HT1080 (cell line): ENCODE measurements around the gene SGSM2. TPM values are rescaled to one million over a fixed set of nuclear protein-coding genes. Genes with fewer than 3 reads are reported as not detected.
A peak's percentile ranks its signal among the peaks of the same experiment; 100 is the strongest.

Experiments
- DNase-seq: peaks from one replicate; pipeline ENCODE4 v3.0.0-alpha.2; 2015; ENCODE audit warnings: low read depth
- total RNA-seq: library from RNA; depleted of rRNA; stranded (reverse); fragments of >200 nt; shearing (Covaris generic); gene quantifications from 2 replicates; pipeline ENCODE4 v1.2.3, GENCODE V29; 2014

The SGSM2 gene
- total RNA-seq, 1 experiment from 2014 or later = 39.4 TPM

DNA sequence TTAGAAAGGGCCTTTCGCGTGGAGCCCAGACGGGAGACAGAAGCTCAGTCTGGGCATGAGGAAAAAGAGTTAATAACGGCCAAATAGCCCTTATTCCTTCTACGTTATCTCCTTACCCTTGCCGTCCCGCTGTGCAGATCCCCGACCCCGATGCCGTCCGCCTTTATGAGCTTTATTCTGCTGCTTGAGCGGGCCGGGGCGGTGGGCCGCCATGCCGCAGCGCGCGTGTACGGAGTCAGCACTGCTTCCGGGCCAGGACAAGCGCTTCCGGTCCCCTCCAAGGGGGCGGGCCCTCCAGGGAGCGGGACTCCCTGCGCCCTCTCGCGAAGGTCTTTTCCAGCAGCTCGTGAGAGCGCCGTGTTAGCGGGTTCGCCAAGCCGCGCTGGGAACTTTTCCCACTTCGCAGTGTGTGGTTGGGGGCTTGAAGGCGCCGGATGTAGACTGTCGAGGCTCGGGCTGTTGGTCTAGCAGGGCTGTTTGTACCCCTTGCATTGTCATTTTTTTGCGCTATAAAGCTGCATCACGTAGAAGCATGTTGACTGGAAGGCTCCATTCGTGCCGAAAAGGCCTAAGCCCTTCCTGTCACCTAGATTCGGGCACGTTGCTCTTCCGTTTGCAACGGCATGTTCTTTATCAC is 968 bp upstream of the SGSM2 start, which contains the start of gene TSR1:
Gene TSR1 (minus strand): TSS at position 243 of the 637 bp plus-strand sequence. CDS start 30 bp downstream, at position 213.
- DNase-seq = peak; percentile 87

DNA sequence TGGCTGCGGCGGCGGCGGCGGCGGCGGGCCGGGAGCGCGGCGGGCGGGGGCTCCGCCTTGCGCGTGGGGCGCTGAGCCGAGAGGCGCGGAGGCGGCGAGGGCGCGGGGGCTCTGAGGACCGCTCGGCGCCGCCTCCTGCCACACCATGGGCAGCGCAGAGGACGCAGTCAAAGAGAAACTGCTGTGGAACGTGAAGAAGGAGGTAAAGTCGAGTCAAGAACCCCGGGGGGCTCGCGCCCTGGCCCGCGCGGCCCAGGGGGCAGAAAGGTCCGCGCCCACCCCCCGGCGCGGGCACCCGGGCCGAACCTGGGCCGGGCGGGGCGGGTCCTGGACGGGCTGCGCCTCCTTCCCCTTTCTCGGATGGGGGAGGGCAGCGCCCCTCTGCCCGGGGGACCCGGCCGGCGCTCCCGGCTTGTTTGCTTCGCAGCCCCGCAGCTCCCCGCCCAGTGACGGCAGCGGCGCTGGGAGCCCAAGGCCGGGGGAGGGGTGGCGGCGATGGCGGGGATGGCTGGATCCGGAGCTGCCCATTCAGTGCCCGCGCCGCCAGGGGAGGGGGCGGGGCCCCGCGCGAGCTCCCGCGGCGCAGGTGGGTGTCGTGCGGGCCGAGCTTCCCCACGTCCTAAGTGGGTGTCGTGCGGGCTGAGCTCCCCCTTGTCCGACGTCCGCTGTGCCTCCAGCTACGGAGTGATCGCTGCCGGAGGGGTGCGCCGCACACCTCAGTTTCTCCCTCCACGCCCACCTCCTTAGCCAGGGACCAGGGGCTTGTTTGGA is 428 bp downstream of the SGSM2 start:
- DNase-seq = peak; percentile 57

DNA sequence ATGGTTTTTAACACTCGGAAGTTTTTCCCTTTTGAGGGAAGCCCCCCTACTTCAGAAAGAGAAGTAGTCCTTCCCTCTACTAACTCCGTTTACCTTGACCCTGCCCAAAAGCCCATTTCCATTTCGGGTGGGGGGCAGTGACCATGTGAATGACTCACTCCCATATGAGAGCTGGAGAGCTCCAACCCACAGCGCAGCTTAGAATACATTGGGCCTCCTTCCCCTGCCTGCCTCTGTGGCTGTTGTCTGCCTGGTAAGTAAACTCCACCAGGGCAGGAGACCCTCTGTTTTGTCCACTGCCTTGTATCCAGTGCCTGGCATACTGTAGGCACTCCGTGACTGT is 985 bp downstream of the SGSM2 start:
- peak; percentile 33 for DNase-seq

DNA sequence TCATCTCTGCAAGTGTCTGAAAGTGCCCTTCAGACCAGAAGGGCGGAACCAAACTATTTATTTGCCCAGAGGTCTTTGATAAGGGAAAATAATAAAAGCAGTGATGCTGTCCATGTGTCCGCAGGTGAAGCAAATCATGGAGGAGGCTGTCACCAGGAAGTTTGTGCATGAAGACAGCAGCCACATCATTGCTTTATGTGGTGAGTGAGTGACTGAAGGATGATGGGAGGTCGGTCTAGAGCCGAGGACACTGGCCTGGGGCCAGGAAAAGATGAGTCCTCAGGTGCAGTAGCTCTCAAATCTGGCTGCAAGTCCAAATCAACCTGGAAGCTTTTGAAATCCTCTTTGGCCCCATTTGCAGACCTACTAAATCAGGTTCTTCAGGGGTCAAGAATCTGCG is 6.1 kb downstream of the SGSM2 start:
- no peak for DNase-seq

DNA sequence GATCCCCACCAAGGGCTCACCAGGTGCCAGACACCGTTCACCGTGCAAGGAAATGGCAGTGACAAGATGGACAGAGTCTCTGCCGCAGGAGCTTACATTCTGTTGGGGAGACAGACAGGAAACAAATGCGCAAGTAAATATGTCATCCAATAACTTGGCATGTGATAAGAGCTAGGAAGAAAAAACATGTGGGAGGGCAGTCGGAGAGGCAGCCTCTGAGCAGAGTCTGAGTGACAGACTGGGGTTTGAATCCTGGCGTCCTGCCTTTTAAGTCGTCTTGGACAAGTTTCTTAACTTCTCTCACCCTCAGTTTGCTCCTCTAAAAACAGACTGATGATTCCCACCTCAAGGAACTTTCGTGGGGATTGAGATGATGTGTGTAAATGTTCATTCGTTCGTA is 7.2 kb downstream of the SGSM2 start:
- no peak for DNase-seq

DNA sequence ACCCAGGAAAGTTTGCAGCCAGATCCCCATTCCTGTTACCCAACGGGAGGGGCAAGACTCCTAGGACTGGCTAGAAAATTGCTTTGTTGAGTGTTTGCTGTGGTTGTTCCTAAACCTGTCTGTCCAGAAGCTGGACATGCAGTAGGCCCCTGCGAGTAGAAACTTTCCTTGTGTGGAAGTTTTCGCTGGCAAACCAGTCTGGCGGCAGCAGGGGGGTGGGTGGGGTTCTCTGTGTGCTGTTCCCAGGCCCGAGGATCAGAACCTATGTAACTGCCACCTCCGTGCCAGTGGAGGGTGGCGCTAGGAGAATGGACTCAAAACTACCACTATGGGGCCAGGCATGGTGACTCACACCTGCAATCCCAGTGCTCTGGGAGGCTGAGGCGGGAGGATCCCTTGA is 9.2 kb downstream of the SGSM2 start:
- DNase-seq = no peak

DNA sequence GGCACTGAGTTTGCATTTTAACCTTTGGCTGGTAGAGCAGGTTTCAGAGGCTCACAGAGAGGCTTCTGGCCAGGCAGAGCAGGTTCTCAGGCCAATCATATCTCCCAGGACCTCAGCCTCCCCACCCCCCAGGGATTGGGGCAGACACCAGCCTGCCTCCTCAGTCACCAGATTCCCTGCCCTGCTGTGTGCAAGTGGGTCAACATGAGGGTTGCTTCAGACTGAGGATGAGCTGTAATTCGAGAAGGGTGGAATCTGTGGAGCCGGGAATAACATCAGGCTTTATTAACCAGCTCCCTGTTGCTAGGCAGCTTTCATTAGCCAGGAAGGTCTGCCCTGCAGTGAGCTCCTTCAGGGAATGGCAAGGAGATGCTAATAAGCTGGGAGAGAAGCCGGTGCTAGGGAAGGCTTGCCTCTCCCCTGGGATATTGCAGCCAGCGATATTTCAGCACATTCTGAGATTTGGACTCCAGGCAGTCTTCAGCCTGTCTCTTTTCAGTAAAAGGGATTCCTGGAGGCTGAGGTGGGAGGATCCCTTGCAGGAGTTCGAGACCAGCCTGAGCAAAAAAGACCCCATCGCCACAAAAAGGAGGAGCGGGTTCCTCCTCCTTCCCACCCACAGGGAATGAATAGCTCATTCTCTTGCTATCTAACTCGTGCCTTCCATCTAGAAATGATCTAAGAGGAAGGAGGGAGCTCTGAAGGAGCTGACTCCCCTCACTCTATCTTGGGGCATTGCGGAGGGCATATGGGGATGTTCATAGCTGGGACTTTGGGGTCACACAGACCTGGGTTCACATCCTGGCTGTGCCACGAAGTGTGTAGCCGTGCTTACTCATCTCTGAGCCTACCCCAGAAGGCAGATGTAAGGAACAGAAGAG is 10.7 kb downstream of the SGSM2 start:
- DNase-seq = peak; percentile 82

DNA sequence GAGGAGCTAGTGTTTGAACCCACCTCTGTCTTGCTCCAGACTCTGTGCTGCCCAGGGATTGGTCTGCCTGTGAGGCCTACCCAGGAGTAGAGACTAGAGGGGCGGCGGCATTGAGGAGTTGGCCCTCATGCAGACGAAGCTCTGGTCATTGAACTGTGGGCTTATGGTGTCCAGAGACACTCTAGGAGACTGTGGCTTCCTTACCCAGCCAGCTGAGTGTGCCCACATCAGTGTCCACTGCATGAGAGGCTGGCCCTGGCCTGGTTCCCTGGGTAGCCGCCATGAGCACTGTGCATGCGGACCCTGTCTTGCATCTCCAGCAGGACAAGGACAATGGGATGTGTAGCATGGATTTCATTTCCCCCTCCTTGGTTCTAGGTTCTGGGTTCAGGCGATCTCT is 14.0 kb downstream of the SGSM2 start:
- no peak for DNase-seq

DNA sequence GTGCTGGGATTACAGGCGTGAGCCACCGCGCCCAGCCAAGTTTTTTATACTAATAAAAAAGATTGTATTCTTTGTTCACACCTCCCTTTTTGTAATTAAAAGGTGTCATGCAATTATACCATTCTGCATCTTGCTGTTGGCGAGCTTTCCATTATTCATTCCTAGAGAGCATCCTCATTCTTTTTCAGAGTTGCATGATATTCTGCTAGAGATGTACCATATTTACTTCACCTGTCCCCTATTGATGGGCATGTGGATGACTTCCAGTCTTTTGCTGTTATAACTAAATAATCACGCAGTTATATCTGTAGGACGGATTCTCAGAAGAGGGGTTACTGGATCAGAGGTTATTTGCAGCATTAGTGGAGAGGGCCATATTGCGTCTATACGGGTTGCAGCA is 17.0 kb downstream of the SGSM2 start:
- DNase-seq = no peak

DNA sequence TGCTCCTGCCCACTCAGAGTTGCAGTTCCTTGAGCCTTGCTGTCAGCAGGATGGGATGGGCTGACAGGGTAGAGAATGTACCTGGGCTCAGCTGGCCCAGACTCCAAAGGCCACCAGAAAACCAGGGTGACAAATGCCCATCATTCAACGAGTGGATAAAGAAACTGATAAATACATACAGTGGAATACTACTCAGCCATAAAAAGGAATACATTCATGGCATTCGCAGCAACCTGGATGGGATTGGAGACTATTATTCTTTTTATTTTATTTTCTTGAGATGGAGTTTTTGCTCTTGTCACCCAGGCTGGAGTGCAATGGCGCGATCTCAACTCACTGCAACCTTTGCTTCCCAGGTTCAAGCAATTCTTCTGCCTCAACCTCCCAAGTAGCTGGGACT is 19.9 kb downstream of the SGSM2 start:
- DNase-seq = no peak

DNA sequence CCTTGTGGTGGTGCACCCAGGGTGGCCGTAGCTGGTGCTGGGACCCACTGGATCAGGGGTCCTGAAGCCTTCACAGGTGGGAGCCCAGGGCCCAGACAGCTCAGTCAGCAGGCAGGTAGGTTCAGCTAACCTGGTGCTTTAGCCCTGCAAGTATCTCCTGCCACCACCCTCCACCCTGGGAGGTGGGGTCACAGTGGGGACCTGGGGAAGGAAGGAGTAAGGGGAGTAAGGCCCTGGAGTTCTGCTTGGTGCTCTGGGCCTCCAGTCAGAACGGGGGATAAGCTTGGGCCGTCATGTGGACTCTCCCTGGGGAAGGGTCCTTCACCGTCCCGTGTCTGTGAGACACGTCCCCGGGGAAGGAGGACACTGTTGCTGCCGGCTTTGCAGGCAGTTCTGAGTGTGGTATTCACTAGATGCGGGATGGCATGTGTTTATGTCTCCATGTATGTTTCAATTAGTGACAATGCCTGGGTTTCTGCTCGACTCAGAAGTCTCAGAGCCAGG is 20.7 kb downstream of the SGSM2 start:
- DNase-seq = no peak

DNA sequence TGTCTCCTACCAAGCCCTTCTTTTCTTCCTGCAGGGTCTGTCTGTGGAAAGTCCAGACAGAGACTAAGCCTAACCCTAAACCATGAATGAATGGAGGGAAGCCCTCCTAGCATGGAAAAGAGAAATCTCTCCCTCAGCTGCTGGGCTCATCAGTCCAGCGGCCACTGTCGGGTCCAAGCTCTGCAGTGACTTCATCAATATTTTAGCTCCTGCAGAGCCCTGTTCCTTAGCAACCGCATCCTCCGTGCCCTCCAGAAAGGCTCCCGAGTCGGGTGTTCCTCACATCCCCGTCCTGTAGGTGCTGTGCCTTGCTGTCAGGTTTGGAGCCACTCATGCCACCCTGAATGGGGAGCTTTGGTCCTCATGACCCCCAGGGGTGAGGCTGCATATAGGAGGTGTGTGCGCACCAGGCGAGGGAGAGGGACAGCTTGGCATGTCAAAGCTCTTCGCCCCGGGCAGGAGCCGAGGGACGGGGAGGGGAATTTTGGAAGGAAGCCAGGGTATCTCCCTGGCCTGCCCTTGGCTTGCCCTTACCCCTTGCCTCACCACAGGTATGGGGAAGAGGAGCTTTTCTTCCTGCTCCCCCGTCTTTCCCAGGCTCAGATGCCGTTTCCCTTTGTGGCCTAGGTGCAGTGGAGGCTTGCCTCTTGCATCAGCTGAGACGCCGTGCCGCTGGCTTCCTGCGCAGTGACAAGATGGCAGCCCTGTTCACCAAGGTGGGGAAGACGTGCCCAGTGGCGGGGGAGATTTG is 23.9 kb downstream of the SGSM2 start:
- DNase-seq = no peak

DNA sequence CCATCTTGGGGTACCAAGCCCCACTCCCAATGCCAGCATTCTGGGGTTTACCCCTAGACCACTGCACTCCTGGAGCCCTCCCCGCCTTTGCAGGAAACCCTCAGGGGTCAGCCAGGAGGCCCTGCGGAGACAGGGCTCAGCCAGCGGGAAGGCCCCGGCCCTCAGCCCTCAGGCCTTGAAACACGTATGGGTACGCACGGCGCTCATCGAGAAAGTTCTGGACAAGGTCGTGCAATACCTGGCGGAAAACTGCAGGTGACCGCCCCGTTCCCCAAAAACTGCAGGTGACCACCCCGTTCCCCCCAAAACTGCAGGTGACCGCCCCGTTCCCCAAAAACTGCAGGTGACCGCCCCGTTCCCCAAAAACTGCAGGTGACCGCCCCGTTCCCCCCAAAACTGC is 24.7 kb downstream of the SGSM2 start:
- no peak for DNase-seq

DNA sequence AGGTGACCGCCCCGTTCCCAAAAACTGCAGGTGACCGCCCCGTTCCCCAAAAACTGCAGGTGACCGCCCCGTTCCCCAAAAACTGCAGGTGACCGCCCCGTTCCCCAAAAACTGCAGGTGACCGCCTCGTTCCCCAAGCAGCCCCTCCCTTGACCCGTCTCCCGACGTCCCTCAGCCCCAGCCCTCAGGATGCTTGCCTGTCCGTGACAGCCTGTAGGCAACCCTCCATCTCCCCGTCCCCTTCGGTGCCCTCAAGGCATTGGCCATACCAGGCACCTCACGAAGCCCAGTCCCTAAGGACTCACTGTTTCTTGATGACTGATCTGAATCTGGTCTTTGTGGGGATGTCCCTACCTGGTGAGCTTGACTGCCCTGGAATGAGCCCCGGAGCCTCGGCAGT is 25.1 kb downstream of the SGSM2 start:
- no peak for DNase-seq

DNA sequence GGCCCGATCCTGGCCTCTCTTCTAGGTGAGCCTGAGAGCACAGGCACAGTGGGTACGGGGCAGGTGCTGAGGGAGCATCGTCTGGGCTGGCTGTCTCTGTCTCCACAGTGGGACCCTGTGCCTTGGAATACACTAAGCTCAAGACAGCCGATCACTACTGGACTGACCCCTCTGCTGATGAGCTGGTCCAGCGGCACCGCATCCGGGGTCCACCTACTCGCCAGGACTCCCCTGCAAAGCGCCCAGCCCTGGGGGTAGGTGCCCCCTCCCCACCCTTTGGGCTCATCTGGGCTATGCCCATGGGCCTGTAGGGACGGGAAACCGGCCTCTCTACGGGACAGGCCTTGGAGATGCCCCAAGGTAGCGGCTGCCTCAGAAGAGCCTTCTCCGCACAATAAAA is 25.6 kb downstream of the SGSM2 start:
- no peak for DNase-seq

DNA sequence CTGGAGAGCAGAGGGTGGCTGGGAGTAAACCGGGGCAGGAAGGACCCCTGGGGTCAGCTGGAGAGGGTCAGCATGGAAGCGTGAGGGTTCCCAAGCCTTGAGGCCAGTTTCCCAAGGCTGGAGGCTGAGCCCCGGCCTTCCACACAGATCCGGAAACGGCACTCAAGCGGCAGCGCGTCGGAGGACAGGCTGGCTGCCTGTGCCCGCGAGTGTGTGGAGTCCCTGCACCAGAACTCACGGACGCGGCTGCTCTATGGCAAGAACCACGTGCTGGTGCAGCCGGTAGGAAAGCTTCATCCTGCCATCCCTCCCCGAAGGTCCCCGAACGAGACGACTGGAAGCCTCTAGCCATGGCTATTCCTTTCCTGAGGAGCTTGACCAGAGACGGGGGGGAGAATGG is 26.0 kb downstream of the SGSM2 start:
- no peak for DNase-seq

DNA sequence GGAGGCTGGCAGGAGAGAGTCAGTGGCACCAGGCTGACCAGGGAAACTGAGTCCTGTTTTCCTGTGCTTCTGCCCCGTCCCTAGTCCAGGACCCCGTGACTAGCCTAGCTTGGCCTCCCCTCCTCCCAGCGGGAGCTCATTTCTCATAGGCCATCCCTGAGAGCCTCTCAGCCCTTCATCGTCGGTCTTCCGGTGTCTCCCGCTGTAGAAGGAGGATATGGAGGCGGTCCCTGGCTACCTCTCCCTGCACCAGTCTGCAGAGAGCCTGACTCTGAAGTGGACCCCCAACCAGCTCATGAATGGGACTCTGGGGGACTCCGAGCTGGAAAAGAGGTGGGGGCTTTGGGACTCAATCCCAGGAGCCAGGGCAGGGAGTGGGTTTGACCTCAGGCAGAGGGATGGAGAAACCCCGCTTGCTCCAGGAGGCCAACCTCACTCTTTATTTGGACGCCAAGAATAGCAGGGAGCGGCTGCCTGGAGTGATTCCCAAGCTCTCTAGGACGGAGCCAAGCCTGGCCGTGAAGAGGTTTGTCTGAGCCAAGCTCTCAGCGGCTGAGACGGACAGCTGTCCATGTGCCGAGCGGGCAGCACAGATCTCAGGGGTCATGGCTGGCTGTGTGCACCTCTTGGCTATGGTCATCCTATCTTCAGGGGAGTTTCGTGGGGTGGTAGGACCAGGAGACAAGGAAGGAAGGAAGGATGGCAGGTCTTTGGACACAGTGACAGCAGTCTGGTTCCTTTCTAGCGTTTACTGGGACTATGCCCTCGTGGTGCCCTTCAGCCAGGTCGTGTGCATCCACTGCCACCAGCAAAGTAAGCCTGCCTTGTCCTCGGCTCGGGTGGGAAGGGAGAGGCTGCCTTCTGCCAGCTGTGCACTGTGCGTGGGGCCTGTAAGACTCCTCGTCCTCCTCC is 26.8 kb downstream of the SGSM2 start:
- no peak for DNase-seq

DNA sequence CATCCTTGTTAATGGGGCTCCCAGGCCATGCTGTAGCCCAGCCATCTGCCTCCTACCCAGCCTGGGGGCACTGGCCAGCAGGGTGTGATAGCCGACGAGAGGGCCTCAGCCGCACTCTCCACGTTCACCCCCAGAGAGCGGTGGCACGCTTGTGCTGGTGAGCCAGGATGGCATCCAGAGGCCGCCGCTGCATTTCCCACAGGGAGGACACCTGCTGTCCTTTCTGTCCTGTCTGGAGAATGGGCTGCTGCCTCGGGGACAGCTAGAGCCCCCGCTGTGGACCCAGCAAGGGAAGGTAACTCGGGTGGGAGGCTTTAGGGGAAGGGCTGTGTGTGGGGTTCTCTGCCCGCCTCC is 27.4 kb downstream of the SGSM2 start:
- no peak for DNase-seq

DNA sequence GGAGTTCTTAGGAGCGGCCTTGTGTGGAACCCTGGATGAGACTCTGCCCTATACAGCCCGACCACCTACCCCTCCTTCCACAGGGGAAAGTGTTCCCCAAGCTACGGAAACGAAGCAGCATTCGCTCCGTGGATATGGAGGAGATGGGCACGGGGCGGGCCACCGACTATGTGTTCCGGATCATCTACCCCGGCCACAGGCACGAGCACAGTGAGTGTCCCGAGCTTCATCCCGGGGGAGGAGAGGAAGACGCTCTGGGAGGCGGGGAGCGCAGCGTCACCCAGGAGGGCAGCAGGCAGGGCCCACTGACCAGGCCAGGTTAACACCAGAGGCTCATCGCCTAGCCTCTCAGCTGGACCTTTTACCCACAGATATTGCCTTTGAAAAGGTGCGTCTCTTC is 27.8 kb downstream of the SGSM2 start:
- DNase-seq = no peak

DNA sequence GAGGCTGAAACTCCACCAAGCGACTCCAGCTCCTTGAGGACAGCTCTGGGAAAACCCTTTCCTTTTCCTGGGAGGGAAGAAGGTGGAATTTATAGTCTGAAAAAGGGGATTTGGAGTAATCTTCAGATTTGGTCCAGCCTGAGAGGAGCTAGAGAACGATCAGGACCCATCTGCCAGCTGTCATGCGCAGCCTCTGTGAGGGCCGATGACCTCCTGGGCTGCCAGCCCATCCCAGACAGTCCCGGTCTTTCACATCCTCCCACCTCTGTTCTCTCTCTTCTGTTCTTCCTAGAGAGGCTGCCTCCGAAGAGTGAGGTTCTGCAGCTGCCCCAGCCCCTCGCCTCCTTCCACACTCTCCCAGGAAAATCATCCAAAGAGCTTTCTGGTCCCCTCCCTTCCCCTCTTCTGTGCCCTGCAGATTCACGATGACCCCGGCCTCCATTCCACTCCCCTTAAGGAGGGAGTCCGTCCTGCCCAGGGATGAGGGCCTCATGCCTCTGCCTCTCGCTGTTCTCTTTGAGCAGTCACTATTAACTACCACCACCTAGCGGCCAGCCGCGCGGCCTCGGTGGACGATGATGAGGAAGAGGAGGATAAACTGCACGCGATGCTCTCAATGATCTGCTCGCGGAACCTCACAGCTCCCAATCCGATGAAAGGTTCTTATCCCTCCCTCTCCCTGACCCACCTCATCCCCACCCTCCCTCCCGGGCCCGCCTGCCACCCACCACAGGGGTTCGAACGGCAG is 29.6 kb downstream of the SGSM2 start:
- no peak for DNase-seq
